CD4-positive, alpha-beta T cell (primary cell): ENCODE data around the gene DNMT3A. TPM values are rescaled to one million over a fixed set of nuclear protein-coding genes. Genes with fewer than 3 reads are reported as not detected.

Source experiments
- ATAC-seq: fragments of 200-7000 bp; cut with Tn5 transposase; one replicate; pipeline ENCODE4 v1.10.0; 2022; ENCODE audit warnings: mild to moderate bottlenecking; ENCODE audit not compliant: poor library complexity
- CTCF ChIA-PET: fragments of 350-600 bp; sonication (Branson Sonifier 250); formaldehyde crosslinking; loops from one replicate; lab custom pipeline; 2021; ENCODE audit warnings: antibody characterized with exemption, inconsistent platforms; lab: Charles Lee
- POLR2A ChIA-PET: fragments of 350-600 bp; sonication (Branson Sonifier 250); formaldehyde crosslinking; loops from one replicate; lab custom pipeline; 2021; ENCODE audit warnings: antibody characterized with exemption, inconsistent platforms; lab: Charles Lee
- DNase-seq, 14 experiments: peaks; one replicate each; pipeline ENCODE4 v3.0.0-alpha.2; 2013 to 2020; ENCODE audit warnings: mixed read lengths in 2 of 14
- H3K27ac ChIP-seq, 2 donors: one replicate each; pipeline versions ENCODE4 v1.5.1 to v1.7.0; 2013; ENCODE audit warnings: low read length in 2 of 2, low read depth in 1 of 2, mild to moderate bottlenecking in 1 of 2
- H3K27me3 ChIP-seq, 2 experiments: 1 replicate in 1 of 2; 2 replicates in 1 of 2; pipeline versions ENCODE4 v1.6.1 to v1.7.0; 2013; ENCODE audit warnings: low read length in 2 of 2, control low read depth in 1 of 2, mild to moderate bottlenecking in 1 of 2, moderate library complexity in 1 of 2; ENCODE audit not compliant: insufficient read depth in 2 of 2, control insufficient read depth in 1 of 2
- H3K36me3 ChIP-seq: one replicate; pipeline ENCODE4 v1.6.1; 2013; ENCODE audit warnings: low read length, control low read depth; ENCODE audit not compliant: insufficient read depth
- H3K4me1 ChIP-seq: one replicate; pipeline ENCODE4 v1.6.1; 2013; ENCODE audit warnings: low read length, control low read depth; ENCODE audit not compliant: insufficient read depth
- H3K4me3 ChIP-seq: one replicate; pipeline ENCODE4 v1.5.1; 2013; ENCODE audit warnings: mild to moderate bottlenecking, low read length, moderate library complexity
- H3K9me3 ChIP-seq, 2 experiments: 1 replicate in 1 of 2; 2 replicates in 1 of 2; pipeline versions ENCODE4 v1.6.1 to v1.7.0; 2013; ENCODE audit warnings: low read length in 2 of 2, mild to moderate bottlenecking in 2 of 2, control low read depth in 1 of 2, moderate library complexity in 1 of 2; ENCODE audit not compliant: control insufficient read depth in 1 of 2, insufficient read depth in 1 of 2
- H3K27ac Mint-ChIP-seq: one replicate; pipeline ENCODE4 v1.8.0; 2020; ENCODE audit warnings: mixed read lengths
- H3K27me3 Mint-ChIP-seq: one replicate; pipeline ENCODE4 v1.8.0; 2021; ENCODE audit warnings: mixed read lengths
- H3K36me3 Mint-ChIP-seq: one replicate; pipeline ENCODE4 v1.8.0; 2021; ENCODE audit warnings: low read depth, mixed read lengths
- H3K4me1 Mint-ChIP-seq: one replicate; pipeline ENCODE4 v1.8.0; 2021; ENCODE audit warnings: low read depth, mixed read lengths
- H3K4me3 Mint-ChIP-seq: one replicate; pipeline ENCODE4 v1.8.0; 2020; ENCODE audit warnings: mild to moderate bottlenecking, mixed read lengths
- H3K9me3 Mint-ChIP-seq: one replicate; pipeline ENCODE4 v1.8.0; 2020; ENCODE audit warnings: mixed read lengths
- CTCF ChIP-seq: fragments of 200-600 bp; IDR thresholded peaks from one replicate; pipeline ENCODE4 v1.8.0; 2022; ENCODE audit warnings: antibody characterized with exemption, mild to moderate bottlenecking
- intact Hi-C, 2 experiments: fragments of 100-400 bp; cut with DNase I in 1 of 2; cut with micrococcal nuclease in 1 of 2; formaldehyde crosslinking; loops; one replicate each; pipeline versions ENCODE4 v1.15.1 to v1.9.0; 2023 to 2025; cut with DNase I, micrococcal nuclease
- total RNA-seq, 174 experiments: library from RNA in 2 of 174; stranded (reverse) in 2 of 174; gene quantifications; one replicate each; pipeline ENCODE4 v1.2.3 and lab custom pipeline; 2021 to 2026

Gene DNMT3A
- total RNA-seq, 2 experiments from 2014 or later: 57.1 to 62.1 TPM

GRCh38 chr2:25257931-25258846, 83.5 kb downstream of the DNMT3A start:
- Histone ChIP-seq H3K27me3 (no peaks in the 10 kb centered on the region), H3K4me1 (peaks cover 7% of the 10 kb centered on the region), H3K4me3 (no peak overlapping the region), H3K36me3 (peaks cover 43% of the 10 kb centered on the region), H3K27ac (peak overlapping the region in 1 of 2 donors; percentile 23), H3K9me3 (no peaks in the 10 kb centered on the region)
- ATAC-seq (no peak), DNase-seq (no peak)
- Mint-ChIP-seq H3K27ac (no peak overlapping the region), H3K9me3 (no peaks in the 10 kb centered on the region), H3K4me3 (no peak overlapping the region), H3K4me1 (peaks cover 20% of the 10 kb centered on the region), H3K27me3 (no peaks in the 10 kb centered on the region), H3K36me3 (peaks cover 62% of the 10 kb centered on the region)
- intact Hi-C loops: loop anchor here in 1 of 2 experiments (10.0 kb wide), 1 partner anchor 57 kb away; no protein-coding TSS in a partner anchor
- no peak for TF ChIP-seq CTCF
- CTCF ChIA-PET: no interaction called here
- POLR2A ChIA-PET: no interaction called here

- peak overlapping the region in 1 of 2 donors; percentile 23 for H3K27ac ChIP-seq
- Mint-ChIP-seq H3K27ac (no peak overlapping the region), H3K36me3 (peaks cover 53% of the 10 kb centered on the region), H3K4me3 (no peak overlapping the region), H3K9me3 (no peaks in the 10 kb centered on the region), H3K4me1 (peaks cover 19% of the 10 kb centered on the region), H3K27me3 (no peaks in the 10 kb centered on the region)
- peaks cover 43% of the 10 kb centered on the region for H3K36me3 ChIP-seq
- no peak for TF ChIP-seq CTCF
- ATAC-seq (no peak), DNase-seq (no peak)
- intact Hi-C loops: loop anchor here in 1 of 2 experiments (10.0 kb wide), 1 partner anchor 58 kb away; no protein-coding TSS in a partner anchor
- no peaks in the 10 kb centered on the region for H3K9me3 ChIP-seq
- no peaks in the 10 kb centered on the region for H3K27me3 ChIP-seq
- ChIA-PET CTCF (no interaction called here), POLR2A (no interaction called here)
- no peak overlapping the region for H3K4me3 ChIP-seq
- H3K4me1 ChIP-seq: peaks cover 15% of the 10 kb centered on the region
Measured at GRCh38 chr2:25257032-25257552, 84.6 kb downstream of the DNMT3A start.

GRCh38 chr2:25256488-25256875, 85.2 kb downstream of the DNMT3A start:
- no peaks in the 10 kb centered on the region for H3K27me3 Mint-ChIP-seq
- Histone ChIP-seq H3K27ac (no peak overlapping the region), H3K4me1 (peaks cover 20% of the 10 kb centered on the region), H3K36me3 (peaks cover 43% of the 10 kb centered on the region), H3K9me3 (no peaks in the 10 kb centered on the region), H3K27me3 (no peaks in the 10 kb centered on the region), H3K4me3 (no peak overlapping the region)
- peak overlapping the region; percentile 59 for H3K4me3 Mint-ChIP-seq
- H3K27ac Mint-ChIP-seq: peak overlapping the region; percentile 72
- H3K36me3 Mint-ChIP-seq: peaks cover 48% of the 10 kb centered on the region
- DNase-seq (no peak), ATAC-seq (no peak)
- no peaks in the 10 kb centered on the region for H3K9me3 Mint-ChIP-seq
- intact Hi-C loops: loop anchor here in 1 of 2 experiments (10.0 kb wide), 1 partner anchor 58 kb away; no protein-coding TSS in a partner anchor
- H3K4me1 Mint-ChIP-seq: peaks cover 20% of the 10 kb centered on the region
- TF ChIP-seq CTCF: no peak
- ChIA-PET CTCF (no interaction called here), POLR2A (no interaction called here)
